ENCODE measurements around the gene RGS19. TPM values are rescaled to one million over a fixed set of nuclear protein-coding genes. Genes with fewer than 3 reads are reported as not detected.

RGS19 gene
- total and polyA plus RNA-seq, 3 donors from 2014 or later = 4.4 to 10.4 (median 7.3) TPM

DNA sequence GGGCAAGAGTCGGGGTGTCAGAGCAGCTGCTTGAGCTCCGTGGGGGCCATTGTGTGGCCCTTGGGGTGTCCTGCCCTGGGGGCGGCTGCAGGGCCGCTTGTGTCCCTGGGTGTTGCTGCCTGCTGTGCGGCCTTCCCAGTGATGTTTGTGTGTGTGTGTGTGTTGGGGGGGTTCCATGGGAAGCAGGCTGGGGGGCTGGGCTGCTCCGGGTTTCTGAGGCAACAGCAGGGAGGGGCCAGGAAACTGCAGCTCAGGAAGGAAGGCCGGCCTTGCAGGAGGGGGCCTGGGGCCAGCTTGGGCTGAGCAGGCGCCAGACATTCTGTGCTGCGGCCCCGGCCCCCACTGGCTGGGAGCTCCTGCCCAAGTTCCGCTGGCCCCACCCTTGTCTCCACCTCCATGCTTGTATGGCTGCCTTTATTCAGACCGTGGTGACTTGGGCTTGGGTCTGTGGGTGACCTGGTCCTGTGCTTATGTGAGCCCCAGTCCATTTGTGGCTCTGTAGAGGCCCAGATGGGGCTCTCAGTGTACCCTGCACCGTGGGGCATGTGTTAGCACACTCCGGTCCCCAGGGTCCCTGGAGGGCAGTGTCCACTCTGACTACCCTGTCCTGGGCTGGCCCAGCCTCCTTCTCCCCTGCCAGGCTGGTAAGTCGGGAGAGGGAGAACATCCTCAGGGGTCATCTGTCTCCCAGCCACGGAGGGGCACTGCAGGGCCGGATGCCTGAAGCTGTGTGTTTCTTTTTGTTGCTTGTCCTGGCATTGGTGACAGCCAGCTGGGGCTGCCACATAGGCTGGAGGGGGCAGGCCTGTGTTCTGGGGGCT, 25.3 kb downstream of the RGS19 start:
- TF ChIP-seq, protein P1, sequence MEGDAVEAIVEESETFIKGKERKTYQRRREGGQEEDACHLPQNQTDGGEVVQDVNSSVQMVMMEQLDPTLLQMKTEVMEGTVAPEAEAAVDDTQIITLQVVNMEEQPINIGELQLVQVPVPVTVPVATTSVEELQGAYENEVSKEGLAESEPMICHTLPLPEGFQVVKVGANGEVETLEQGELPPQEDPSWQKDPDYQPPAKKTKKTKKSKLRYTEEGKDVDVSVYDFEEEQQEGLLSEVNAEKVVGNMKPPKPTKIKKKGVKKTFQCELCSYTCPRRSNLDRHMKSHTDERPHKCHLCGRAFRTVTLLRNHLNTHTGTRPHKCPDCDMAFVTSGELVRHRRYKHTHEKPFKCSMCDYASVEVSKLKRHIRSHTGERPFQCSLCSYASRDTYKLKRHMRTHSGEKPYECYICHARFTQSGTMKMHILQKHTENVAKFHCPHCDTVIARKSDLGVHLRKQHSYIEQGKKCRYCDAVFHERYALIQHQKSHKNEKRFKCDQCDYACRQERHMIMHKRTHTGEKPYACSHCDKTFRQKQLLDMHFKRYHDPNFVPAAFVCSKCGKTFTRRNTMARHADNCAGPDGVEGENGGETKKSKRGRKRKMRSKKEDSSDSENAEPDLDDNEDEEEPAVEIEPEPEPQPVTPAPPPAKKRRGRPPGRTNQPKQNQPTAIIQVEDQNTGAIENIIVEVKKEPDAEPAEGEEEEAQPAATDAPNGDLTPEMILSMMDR (IDR thresholded peaks at IDR 0.05) = no peak
- TF ChIP-seq POLR2A (IDR thresholded peaks at IDR 0.05) = no peak
- no peaks in the 10 kb centered on the region for H3K36me3 ChIP-seq (ENCODE audit: low read depth, missing control alignments)
- intact Hi-C loops (cut with DNase I; ENCODE audit: low total_unique reads) = no loop called here
- peak overlapping the region in 1 of 2 donors; percentile 36 for H3K27ac ChIP-seq
- peaks cover 12% of the 10 kb centered on the region for H3K4me1 ChIP-seq
- H3K4me3 ChIP-seq = no peak overlapping the region
- no peak for DNase-seq
- WGBS, 2 donors = 36 to 66% methylated on average over 9 to 17 of the region's 17 CpGs
- H3K27me3 ChIP-seq = no peaks in the 10 kb centered on the region
- H3K9me3 ChIP-seq = no peaks in the 10 kb centered on the region

DNA sequence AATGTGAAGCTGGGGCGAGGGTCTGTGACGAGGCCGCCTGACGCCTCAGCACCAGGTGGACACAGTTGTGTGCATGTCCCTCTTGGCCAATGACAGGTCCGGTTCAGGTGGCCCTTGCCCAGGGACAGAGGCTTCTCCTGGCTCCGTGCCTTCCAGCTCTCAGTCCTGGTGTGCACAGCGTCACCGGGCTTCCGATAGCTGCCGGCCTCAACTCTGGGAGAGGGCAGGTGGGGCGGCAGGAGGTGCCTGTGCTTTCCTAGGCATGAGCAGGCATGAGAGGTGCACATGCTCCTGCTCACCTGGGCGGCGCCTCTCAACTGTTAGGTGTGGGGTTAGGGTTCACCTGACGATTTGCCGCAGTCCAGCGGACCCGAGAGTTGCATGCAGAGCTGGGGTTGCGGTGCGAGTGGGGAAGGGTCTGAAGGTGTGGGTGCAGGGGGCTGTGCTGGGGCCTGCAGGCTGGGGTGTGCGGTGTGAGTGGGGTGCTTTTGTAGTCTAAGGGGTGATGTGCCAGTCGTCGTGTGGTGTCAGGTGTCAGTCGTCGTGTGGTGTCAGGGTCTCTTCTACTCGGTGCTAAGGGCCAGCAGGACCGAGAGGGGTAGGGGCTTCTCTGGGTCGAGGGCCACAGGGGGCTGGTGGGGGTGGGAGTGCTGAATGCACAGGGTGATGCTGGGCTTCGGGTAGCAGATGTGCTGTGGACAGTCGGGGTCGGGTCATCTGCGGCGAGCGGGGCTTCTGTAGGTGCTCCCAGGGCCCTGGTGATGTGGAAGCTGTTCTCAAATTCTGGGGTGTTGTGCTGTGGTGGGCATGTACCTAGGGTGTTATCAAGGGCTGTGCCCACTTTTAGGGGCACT, 26.1 kb downstream of the RGS19 start:
- no peak for TF ChIP-seq POLR2A (IDR thresholded peaks at IDR 0.05)
- TF ChIP-seq, protein P1 (IDR thresholded peaks at IDR 0.05) = no peak
- WGBS, 2 donors = 71 to 80% methylated on average over 15 to 33 of the region's 33 CpGs
- H3K27me3 ChIP-seq = no peaks in the 10 kb centered on the region

DNA sequence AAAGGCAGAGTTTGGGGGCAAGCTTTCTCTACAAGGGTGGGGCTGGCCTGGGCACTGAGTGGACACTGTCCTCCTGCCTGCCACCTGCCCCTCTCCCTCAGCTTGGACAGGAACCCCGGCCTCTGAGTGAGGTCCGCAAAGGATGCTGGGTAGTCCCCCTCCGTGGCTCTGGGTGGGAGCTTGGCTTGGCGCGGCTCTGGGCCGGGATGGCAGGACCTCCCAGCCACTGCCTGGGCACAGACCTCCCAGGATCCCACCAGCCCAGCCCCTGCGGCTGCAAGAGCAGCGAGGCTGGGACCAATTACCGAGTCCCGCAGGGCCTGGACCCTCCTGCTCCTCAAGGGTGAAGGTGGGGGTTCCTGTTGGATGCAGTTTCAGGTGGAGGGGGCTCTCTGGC, 27.0 kb downstream of the RGS19 start:
- Histone ChIP-seq H3K27me3 (no peaks in the 10 kb centered on the region), H3K36me3 (ENCODE audit: low read depth, missing control alignments) (no peaks in the 10 kb centered on the region), H3K4me3 (no peak overlapping the region), H3K9me3 (no peaks in the 10 kb centered on the region), H3K27ac (no peak overlapping the region), H3K4me1 (peaks cover 14% of the 10 kb centered on the region)
- DNase-seq = no peak
- intact Hi-C loops (cut with DNase I; ENCODE audit: low total_unique reads) = no loop called here
- 91 to 92% methylated on average over 2 to 10 of the region's 10 CpGs for whole genome bisulfite sequencing, 2 donors
- TF ChIP-seq POLR2A (IDR thresholded peaks at IDR 0.05) = no peak
- TF ChIP-seq, protein P1 (IDR thresholded peaks at IDR 0.05) = no peak

More for the DNA sequence above, 26.1 kb downstream of the RGS19 start:
- no peak for DNase-seq
- Histone ChIP-seq H3K27ac (no peak overlapping the region), H3K9me3 (no peaks in the 10 kb centered on the region), H3K36me3 (ENCODE audit: low read depth, missing control alignments) (no peaks in the 10 kb centered on the region), H3K4me3 (no peak overlapping the region), H3K4me1 (peaks cover 12% of the 10 kb centered on the region)
- intact Hi-C loops (cut with DNase I; ENCODE audit: low total_unique reads) = no loop called here

DNA sequence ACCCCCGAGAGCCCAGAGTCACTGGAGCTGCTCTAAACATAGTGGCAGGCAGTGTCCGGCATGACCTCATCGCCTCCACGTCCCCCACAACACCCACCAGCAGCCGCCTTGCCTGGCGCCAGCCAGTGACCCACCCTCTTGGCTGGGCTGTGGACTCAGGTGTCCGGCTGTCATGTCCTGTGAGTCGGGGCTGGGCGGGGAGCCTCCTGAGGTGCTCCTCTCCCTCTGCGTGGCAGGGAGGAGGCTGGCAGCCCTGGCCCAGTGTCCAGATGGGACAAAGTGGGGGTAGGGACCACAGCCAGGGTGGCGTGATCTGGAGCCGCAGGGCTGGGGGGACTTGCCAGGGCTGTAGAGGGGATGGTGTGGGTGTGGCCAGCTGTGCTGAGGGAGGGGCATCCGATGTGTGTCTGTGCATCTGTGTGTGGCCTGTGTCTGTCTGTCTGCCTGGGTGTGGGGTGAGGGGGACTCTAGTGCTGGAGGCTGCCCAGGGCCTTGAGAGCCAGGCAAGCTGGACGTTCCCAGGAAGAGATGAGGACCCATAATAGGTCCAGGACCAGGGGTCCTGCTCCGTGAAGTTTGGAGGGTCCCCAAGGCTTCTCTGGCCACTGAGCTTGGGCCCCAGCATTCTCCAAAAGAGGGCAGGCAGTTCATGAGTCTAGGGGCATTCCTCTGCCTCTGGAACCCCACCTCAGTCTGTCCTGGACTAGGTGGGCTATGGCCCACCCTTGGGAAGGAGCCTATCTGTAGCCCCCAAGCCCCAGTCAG, 27.6 kb downstream of the RGS19 start:
- no peaks in the 10 kb centered on the region for H3K36me3 ChIP-seq (ENCODE audit: low read depth, missing control alignments)
- no peaks in the 10 kb centered on the region for H3K9me3 ChIP-seq
- WGBS, 2 donors = 86 to 89% methylated on average over 9 to 15 of the region's 15 CpGs
- DNase-seq = no peak
- TF ChIP-seq, protein P1 (IDR thresholded peaks at IDR 0.05) = no peak
- TF ChIP-seq POLR2A (IDR thresholded peaks at IDR 0.05) = no peak
- no peak overlapping the region for H3K4me3 ChIP-seq
- intact Hi-C loops (cut with DNase I; ENCODE audit: low total_unique reads) = no loop called here
- H3K4me1 ChIP-seq = peaks cover 14% of the 10 kb centered on the region
- H3K27me3 ChIP-seq = no peaks in the 10 kb centered on the region
- no peak overlapping the region for H3K27ac ChIP-seq
